Prostate gland (tissue), 2 donors: ENCODE data around the gene TRIM26. TPM values are rescaled to one million over a fixed set of nuclear protein-coding genes. Genes with fewer than 3 reads are reported as not detected.

Experiments used
- DNase-seq: peaks from one replicate; pipeline ENCODE4 v3.0.0-alpha.2; 2019; ENCODE audit warnings: low spot score
- H3K27ac ChIP-seq, 2 donors: fragments of 200-600 bp; sonication (generic); 2 replicates each; pipeline ENCODE4 v1.5.1; 2017 to 2019
- H3K27me3 ChIP-seq: fragments of 200-600 bp; sonication (generic); replicated peaks from 2 replicates; pipeline ENCODE4 v1.5.1; 2019; ENCODE audit not compliant: insufficient read depth
- H3K36me3 ChIP-seq, 2 donors: fragments of 200-600 bp; sonication (generic); 1 replicate in 1 of 2; 2 replicates in 1 of 2; pipeline versions ENCODE4 v1.5.1 to v1.8.1; 2017 to 2019
- H3K4me1 ChIP-seq: fragments of 200-600 bp; sonication (generic); replicated peaks from 2 replicates; pipeline ENCODE4 v1.5.1; 2019
- H3K4me3 ChIP-seq, 2 donors: fragments of 200-600 bp; sonication (generic); 2 replicates each; pipeline ENCODE4 v1.5.1; 2017 to 2019
- H3K9me3 ChIP-seq: fragments of 200-600 bp; sonication (generic); 2 replicates; pipeline ENCODE4 v1.5.1; 2017
- POLR2A ChIP-seq: fragments of 450-650 bp; IDR thresholded peaks from one replicate; pipeline ENCODE4 v1.6.1; 2016; ENCODE audit warnings: antibody characterized with exemption, mild to moderate bottlenecking
- POLR2AphosphoS5 ChIP-seq: sonication (generic); formaldehyde crosslinking; IDR thresholded peaks from one replicate; pipeline ENCODE4 v1.6.1; 2017; ENCODE audit warnings: antibody characterized with exemption
- WGBS: methylation state at CpG from one replicate; pipeline ENCODE4 v1.1.5; 2018; 5-methylcytosine and 5-hydroxymethylcytosine counted together
- intact Hi-C: fragments of 100-400 bp; cut with DNase I; formaldehyde crosslinking; loops from one replicate; pipeline ENCODE4 v1.14.2; 2022
- total RNA-seq, 2 donors: library from RNA; depleted of rRNA; stranded (reverse); fragments of >200 nt; gene quantifications; one replicate each; pipeline ENCODE4 v1.1.0, GENCODE V29; 2016
- TF ChIP-seq, protein P1 (sequence below), 4 experiments: fragments of 200-600 bp in 2 of 4; fragments of 450-650 bp in 2 of 4; sonication (generic) in 2 of 4; IDR thresholded peaks; 1 replicate in 3 of 4; 2 replicates in 1 of 4; pipeline ENCODE4 v1.5.1; 2016 to 2019; ENCODE audit warnings: antibody characterized with exemption in 4 of 4, mild to moderate bottlenecking in 2 of 4, moderate library complexity in 2 of 4

TRIM26 gene
- total RNA-seq, 2 donors from 2014 or later: 74.8 to 100 TPM

- Histone ChIP-seq H3K4me3 (no peak overlapping the region), H3K27me3 (no peaks in the 10 kb centered on the region), H3K9me3 (no peaks in the 10 kb centered on the region), H3K4me1 (no peaks in the 10 kb centered on the region), H3K36me3 (no peaks in the 10 kb centered on the region), H3K27ac (no peak overlapping the region)
- no peak for DNase-seq
- intact Hi-C loops: no loop called here
- TF ChIP-seq, protein P1, sequence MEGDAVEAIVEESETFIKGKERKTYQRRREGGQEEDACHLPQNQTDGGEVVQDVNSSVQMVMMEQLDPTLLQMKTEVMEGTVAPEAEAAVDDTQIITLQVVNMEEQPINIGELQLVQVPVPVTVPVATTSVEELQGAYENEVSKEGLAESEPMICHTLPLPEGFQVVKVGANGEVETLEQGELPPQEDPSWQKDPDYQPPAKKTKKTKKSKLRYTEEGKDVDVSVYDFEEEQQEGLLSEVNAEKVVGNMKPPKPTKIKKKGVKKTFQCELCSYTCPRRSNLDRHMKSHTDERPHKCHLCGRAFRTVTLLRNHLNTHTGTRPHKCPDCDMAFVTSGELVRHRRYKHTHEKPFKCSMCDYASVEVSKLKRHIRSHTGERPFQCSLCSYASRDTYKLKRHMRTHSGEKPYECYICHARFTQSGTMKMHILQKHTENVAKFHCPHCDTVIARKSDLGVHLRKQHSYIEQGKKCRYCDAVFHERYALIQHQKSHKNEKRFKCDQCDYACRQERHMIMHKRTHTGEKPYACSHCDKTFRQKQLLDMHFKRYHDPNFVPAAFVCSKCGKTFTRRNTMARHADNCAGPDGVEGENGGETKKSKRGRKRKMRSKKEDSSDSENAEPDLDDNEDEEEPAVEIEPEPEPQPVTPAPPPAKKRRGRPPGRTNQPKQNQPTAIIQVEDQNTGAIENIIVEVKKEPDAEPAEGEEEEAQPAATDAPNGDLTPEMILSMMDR (IDR thresholded peaks at IDR 0.05): no peak
- TF ChIP-seq POLR2AphosphoS5 (no peak), POLR2A (no peak)
- 82% methylated on average over 3 of the region's 3 CpGs for WGBS
Observed at GRCh38 chr6:30151580-30151979, 61.6 kb downstream of the TRIM26 start.

DNA sequence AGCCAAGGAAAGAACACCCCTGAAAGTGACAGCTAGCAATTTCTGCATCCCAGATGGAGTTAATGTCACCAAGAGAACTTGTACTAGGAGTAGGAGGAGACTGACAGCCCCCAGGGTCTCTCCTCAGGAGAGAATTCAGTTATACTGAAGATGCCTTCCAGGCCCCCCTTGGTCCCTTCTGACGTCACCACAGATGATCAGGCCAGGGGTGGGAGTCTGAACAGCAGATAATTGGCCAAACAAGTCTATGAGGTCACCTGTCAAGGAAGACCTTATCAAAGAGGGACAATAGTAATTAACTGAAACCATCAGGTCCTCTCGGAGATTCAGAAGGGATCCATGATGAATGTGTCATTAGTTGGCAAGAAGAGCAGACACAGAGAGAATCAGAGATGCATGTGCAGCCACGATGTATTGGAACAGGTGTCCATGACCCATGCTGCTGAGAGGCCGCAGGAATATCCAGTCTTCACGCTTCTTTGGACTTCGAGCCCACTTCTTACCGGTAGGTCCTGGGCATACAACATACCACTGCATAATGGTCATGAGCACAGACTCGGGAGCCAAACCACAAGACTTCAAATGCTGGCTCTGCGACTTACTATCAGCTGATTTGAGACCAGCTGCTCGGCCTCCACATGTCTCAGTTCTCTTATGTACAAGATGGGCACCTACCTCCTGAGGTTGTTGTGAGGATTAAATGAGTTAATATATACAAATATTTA is 62.4 kb downstream of the TRIM26 start:
- WGBS: 88% methylated on average over 10 of the region's 10 CpGs
- no peaks in the 10 kb centered on the region for H3K9me3 ChIP-seq
- H3K4me3 ChIP-seq: no peak overlapping the region
- H3K4me1 ChIP-seq: no peaks in the 10 kb centered on the region
- no peaks in the 10 kb centered on the region for H3K36me3 ChIP-seq
- DNase-seq: no peak
- TF ChIP-seq POLR2AphosphoS5: no peak
- TF ChIP-seq POLR2A: no peak
- TF ChIP-seq, protein P1 (IDR thresholded peaks at IDR 0.05): no peak
- intact Hi-C loops: no loop called here
- no peak overlapping the region for H3K27ac ChIP-seq
- no peaks in the 10 kb centered on the region for H3K27me3 ChIP-seq

DNA sequence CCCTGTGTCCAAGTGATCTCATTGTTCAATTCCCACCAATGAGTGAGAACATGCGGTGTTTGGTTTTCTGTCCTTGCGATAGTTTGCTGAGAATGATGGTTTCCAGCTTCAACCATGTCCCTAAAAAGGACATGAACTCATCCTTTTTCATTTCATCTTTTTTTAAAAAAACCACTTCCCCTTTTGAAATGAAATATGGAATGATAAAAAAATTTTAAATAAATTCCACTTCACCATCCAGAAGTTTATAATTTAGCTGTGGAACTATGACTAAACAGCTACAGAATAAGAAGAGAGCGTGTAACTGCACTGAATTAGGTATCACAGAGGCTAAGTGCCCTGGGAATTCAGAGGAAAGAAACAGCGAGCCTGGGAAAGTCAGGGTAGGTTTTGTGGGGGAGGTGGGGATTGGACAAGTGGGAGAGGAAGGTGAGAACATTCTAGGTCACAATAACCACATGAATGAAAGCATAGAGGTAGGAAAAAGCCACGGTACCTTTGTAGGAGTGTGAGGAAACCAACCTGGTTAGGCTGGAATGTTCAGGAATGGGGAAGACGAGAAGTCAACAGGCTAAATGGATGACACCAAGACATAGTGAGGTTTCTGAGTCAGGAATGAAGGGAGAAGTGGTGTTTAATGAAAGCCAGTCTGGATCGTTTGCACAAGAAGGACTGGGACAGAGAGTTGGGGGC is 63.2 kb downstream of the TRIM26 start:
- Histone ChIP-seq H3K27me3 (no peaks in the 10 kb centered on the region), H3K36me3 (no peaks in the 10 kb centered on the region), H3K4me1 (no peaks in the 10 kb centered on the region), H3K27ac (no peak overlapping the region), H3K9me3 (no peaks in the 10 kb centered on the region), H3K4me3 (no peak overlapping the region)
- intact Hi-C loops: no loop called here
- DNase-seq: no peak
- 65% methylated on average over 7 of the region's 7 CpGs for WGBS
- TF ChIP-seq POLR2A (no peak), POLR2AphosphoS5 (no peak)
- TF ChIP-seq, protein P1 (IDR thresholded peaks at IDR 0.05): no peak

DNA sequence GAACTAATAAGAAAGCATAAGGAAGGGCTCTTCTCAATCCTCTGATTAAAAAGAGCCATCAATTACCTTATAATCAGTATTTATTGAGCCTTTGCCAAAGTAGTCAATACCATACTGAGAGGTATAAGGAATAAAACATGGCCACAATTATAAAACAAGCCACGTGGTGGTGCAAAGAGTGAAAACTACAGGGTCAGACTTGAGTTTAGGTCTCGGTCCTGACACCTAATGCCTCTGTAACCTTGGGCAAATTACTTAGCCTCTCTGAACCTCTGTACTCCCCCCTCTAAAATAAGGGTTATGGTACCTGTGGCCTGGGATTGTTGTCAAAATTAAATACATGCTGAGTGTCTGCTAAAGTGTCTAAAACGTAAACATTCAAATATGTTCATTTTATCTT is 64.0 kb downstream of the TRIM26 start:
- H3K36me3 ChIP-seq: no peaks in the 10 kb centered on the region
- no peaks in the 10 kb centered on the region for H3K4me1 ChIP-seq
- no peak overlapping the region for H3K27ac ChIP-seq
- no peak overlapping the region for H3K4me3 ChIP-seq
- no peak for DNase-seq
- intact Hi-C loops: no loop called here
- TF ChIP-seq, protein P1 (IDR thresholded peaks at IDR 0.05): no peak
- no peak for TF ChIP-seq POLR2A
- TF ChIP-seq POLR2AphosphoS5: no peak
- H3K9me3 ChIP-seq: no peaks in the 10 kb centered on the region
- H3K27me3 ChIP-seq: peaks cover 1% of the 10 kb centered on the region
- 48% methylated on average over 3 of the region's 3 CpGs for whole genome bisulfite sequencing

GRCh38 chr6:30147096-30147495 is 66.1 kb downstream of the TRIM26 start:
- TF ChIP-seq POLR2A (no peak), POLR2AphosphoS5 (no peak)
- TF ChIP-seq, protein P1 (IDR thresholded peaks at IDR 0.05): no peak
- Histone ChIP-seq H3K27me3 (peaks cover 4% of the 10 kb centered on the region), H3K27ac (no peak overlapping the region), H3K36me3 (no peaks in the 10 kb centered on the region), H3K4me1 (no peaks in the 10 kb centered on the region), H3K4me3 (no peak overlapping the region), H3K9me3 (no peaks in the 10 kb centered on the region)
- DNase-seq: no peak
- 70% methylated on average over 3 of the region's 3 CpGs for WGBS
- intact Hi-C loops: no loop called here
